IPS DF 4.7 (cell line): Measurements from ENCODE around the gene KRT32.
A peak's percentile ranks its signal among the peaks of the same experiment; 100 is the strongest.

Experiments
- DNase-seq: peaks from one replicate; pipeline ENCODE4 v3.0.0-alpha.2; 2013; ENCODE audit warnings: low spot score; ENCODE audit errors: extremely low read depth

The KRT32 gene

DNA sequence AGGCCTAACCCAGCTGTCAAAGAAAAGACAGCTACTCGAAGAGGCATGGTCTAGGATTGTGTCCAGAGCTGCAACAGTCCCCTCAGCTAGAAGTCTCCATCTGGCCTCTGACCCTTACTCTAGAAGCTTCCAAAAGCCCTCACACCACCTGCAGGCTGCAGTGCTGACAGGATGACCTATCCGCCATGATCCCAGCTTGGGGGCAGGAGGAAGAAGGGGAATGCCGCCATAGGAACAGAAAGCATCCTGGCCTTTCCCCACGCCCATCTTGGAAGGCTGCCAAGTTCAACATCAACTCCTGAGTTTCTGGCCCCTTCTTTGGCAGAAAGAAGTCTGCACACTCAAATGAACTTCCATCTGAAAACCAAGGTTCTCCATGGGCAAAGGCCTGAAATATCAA lies 25.6 kb upstream of the KRT32 start:
- no peak for DNase-seq

DNA sequence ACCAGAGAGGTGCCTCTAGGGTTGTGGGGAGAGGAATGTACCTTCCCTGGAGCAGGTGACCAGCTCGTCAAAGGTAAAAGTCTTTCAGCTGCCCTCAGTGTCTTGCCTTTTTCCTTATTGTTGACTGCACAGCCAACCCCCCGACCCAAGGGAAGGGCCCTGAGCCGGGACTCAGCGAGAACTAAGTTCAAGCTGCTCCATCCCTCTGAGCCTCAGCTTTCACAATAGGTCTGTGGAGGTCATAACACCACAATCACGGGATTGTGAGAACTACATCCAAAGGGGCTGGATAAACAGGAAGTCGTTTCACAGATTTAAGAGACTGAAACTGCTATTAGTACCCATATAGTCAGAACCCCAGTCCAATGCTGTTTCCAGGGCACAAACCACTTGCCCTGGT lies 25.2 kb upstream of the KRT32 start:
- no peak for DNase-seq

DNA sequence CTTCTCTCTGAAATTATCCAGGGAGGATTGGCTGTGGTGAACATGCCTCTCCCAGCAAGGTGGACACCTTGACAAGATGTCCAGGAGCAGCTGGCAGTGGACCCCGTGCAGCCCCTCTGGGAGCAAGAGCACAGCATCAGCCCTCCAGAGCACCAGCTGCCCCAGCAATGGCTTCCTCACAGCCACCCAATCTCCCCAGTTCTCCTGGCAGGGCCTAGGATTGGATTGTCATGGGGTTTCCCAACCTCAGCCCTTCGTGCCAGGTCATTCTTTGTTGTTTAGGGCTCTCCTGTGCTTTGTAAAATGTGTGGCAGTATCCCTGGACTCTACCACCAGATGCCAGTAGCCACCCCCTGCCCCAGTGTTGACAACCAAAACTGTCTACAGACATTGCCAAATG lies 24.3 kb upstream of the KRT32 start:
- DNase-seq = no peak

DNA sequence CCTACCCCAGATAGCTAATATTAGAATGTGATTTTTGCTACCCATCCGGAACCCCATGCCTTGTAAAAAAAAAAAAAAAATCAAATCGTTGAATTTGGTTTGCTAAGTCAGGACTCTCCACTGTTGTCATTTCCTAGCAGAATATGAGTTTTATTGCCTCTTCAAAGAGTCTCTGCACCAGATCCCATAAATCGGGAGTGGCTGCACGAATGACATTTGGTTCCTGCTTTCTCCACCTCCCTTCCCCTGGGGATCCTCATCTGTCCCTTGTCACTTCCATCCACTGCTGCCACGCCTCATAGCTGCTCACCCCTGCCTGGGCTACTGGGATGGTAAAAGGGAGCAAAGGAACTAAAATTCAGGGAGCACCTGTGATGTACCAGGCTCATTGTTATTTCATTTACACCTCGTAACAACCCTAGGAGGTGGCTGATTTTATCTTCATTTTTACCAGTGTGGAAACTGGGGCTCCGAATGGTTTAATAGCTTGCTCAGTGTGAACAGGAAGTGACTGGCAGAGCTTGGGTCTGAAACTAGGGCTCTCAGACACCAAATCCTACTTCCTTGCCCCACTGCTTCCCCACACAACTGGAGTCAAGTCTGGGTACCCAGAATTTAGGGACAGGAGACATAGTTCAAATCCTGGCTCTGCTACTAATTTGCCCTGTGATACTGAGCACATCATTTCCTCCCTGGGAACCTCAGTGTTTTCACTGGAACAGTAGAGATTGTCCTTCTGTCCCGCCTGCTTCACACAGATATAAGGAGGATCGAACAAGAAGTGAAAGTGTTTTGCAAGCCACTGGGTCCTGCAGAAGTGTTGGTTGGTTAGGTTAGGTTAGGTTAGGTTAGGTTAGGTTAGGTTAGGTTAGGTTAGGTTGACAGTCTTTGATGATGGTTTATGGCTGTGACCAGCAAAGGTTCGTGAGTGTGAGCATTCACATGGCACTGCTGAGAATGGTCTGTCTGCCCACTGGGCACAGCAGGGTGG lies 23.1 kb upstream of the KRT32 start:
- DNase-seq = no peak

DNA sequence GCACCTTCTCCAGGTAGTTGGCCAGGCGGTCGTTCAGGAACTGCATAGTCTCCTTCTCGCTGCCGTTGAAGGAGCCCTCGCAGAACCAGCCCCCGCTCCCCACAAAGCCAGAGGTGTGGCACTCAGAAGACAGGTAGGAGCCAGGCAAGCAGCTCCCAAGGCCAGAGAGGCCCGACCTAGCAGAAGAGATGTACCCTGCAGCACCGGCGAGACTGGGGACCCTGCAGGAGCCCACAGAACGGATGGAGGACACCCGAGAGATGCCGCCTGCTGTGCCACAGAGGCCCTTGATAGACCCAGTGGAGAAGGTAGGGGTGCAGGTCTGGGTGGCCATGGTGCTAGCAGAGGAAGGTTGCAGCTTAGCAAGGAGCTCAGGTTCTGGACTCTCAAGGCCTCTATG lies 22.3 kb upstream of the KRT32 start, which contains the start of gene KRT36:
TSS of gene KRT36 (minus strand) at position 380 of the 400 bp plus-strand sequence. CDS start at position 334, 46 bp downstream.
- no peak for DNase-seq

DNA sequence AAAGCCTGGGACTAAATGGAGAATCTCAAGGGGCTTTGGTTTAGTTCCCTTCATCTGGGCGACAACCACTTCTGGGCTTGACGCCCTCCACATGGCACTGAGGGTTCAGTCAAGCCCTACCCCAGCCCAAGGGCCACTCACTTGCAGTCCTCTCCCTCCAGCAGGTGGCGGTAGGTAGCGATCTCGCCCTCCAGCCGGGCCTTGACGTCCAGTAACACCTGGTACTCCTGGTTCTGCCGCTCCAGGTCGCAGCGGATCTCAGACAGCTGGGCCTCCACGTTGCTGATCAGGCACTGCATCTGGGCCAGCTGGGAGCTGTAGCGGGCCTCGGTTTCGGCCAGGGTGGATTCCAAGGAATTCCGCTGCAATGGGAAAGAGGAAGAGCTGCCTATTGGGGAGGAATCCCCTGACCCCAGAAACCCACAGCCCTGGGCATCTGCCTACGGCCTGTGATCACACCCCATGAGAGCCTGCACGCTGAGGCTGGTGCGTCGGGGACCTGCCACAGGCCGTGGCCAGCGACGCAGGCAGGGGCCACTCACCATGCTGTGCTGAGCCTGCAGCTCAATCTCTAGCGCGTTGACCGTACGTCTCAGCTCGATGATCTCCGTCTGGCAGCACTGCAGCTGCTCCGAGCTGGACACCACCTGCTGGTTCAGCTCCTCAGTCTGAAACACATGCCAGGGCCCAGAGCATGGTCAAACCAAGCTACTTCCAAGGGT lies 19.8 kb upstream of the KRT32 start:
- DNase-seq = peak; percentile 49

DNA sequence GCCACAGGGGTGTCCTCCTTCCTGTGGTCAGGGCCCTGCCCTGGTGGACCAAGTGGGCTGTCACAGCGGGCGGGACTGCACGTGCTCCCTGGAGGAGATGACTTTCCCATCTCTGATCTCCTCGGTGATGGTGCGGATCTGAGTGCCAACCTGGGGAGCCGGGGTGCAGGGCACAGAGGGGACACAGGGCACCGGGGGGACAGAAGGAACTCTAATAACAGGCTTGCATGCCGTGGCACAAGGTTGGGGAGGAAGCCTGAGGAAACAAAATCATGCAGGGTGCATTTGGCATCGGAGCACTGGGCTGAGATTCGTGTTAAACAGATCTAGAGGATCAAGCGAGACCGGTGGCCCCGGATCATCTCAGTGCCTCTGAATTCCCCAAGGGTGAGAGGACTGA lies 19.1 kb upstream of the KRT32 start:
- no peak for DNase-seq

DNA sequence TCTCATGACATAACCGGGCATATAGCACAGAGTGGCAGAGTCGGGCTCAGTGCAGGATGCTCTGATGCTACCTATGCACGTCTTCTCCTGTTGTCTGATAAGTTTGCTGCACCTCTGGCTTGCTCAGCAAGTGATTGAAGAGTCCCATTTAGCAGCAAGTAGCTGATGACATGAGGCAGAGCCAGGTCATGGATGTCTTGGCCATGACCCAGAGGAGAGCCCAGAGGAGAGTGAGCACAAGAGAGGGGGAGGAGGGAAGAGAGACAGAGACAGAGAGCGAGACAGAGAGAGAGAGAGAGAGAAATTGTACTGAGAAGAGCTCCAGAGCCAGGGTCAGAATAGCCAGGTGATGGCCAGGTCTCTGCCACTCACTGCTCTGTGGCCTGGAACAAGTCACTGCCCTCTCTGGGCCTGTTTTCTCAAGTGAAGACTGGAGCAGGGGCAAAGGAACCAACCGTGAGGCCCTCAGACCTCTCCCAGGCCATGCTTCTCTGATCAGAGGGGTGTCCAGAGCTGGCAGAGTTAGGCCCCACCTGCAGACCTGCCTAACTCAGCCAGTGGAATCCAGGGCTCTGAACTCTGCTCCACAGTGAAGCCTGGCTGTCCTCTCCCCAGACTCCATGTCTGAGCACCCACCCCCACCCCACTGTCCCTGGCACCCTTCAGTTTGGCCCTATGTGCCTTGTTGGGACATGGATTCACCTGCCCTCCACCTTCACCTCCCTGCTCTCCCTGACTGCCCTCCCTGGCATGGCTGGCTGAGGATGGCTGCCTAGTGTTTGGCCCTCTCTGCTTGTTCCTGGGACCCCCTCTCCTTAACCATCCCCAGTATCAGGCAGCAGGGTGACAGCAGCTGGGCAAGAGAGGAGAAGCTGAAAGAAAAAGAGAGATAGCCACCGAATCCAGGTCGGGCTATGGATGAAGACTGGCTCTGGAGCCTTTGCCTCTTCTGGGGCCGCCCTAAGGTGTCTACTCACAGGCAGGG lies 18.0 kb upstream of the KRT32 start:
- no peak for DNase-seq

DNA sequence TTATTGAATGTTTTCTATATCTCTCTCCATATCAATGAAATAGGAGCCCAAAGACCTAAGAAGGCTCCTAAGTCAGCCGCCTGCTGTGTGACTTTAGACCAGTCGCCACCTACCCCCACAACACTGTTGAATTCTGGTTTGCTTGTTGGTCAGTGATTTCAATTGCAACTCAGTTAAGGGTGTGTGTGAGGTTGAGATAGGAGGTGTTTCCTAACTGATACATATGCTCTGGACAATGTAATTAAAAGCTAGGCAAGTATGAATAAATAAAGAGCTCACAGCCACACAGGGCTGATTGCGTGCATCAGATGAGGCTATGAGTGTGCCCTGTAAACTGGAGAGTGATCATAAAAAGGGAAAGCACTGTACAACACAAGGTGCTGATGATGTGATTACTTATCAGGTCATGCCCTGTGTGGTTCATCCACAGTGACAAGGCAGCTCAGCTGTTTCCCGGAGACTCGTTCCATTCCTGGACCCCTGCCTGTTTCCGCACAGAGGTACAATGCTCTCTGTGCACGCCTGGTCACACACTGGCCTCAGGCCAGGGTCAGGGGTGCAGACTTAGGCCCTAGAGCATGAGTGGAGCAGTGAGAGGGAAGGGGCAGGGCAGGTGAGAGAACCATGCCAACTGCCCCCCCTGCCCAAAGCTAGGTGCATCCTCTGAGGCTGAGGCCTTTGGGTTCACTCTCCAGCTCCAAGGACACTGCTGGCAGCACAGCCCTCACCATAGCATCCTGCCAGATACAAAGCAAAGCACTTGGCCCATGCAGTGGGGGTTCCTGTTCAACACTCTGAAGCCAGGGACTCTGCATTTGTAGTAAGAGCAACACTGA lies 17.0 kb upstream of the KRT32 start:
- DNase-seq = no peak

DNA sequence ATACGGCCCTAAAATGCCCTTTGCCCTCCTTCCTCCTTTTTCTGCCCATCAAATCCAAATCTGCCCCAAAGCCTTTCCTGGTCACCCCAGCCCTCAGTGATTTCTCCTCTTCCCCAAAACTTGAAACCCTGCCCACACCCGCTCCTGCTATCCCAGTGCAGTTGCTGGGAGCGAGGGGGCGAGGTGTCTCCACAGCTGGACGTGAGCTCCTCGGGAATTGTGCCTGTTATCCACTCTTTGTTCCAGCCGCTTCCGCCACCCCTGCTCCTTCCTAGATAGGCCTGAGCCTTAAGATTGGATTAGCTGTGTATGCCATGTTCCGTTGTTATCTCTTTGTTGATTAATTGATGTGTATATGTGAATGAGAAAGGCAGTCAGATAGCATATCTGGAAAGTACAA lies 16.3 kb upstream of the KRT32 start:
- no peak for DNase-seq

DNA sequence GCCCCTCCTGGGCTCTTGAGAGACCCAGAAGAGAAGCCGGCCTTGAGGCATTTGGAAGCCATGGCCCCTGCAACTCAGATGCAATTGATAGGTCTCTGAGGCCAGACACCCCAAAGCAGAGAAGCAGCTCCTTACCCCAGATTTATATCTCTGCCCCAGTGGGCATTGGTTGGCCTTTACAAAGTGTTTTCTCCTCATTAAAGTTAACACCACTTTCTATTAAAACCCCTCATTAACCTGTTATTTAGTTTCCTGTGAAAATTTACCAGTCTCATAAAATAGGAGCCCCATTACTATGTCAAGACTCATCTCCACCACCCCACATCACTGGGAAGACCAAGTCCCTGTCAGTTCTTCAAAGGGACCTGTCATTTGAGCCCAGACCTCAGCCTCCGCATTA lies 13.8 kb upstream of the KRT32 start, which contains the start of gene KRT35:
TSS of gene KRT35 (minus strand) at position 116 of the 400 bp plus-strand sequence. CDS start at position 62, 54 bp downstream.
- no peak for DNase-seq

DNA sequence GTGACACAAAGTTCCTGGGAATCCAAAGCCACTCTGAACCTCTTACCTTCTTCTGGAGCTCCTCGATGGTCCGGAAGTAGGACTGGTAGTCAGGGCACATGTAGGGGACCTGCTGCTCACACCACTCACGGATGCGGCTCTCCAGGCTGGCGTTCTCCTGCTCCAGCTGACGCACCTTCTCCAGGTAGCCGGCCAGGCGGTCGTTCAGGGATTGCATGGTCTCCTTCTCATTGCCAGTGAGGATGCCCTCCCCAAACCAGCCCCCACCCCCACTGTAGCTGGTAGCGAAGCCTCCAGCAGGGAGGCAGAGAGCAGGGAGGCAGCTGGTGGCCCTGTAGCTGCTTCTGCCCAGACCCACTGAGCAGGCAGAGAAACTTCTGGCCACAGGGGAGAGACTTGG lies 13.4 kb upstream of the KRT32 start:
- no peak for DNase-seq

DNA sequence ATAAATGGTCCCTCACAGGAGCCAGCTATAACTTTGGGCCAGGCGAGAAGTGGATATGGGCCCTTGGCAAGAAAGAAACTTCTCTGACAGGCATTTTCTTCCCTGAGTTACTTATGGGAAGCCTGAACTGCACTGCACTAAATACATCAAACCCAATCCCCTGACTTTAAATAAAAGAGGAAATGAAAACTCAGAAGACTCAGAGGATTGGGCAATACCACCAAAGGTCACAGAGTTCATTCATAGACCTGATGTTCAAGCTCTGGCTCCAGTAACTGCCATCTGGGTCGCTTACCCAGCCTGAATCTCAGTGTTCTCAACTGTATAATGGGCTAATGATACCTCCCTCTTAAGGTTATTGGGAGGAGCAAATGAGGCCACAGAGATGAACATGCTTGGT lies 12.9 kb upstream of the KRT32 start:
- no peak for DNase-seq

DNA sequence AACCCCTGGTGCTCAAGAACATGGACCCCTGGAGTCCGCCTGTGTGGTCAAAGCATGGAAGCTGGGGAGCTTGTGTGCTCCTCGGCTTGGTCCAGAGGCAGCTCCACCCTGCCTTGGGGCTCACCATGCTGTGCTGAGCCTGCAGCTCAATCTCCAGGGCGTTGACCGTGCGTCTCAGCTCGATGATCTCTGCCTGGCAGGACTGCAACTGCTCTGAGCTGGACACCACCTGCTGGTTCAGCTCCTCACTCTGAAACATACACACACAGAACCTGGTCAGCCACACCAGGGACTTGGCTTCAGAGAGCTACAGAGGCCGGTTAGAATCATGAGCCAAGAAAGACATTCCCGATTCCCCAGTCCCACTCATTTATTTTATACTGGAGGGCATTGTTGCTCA lies 11.1 kb upstream of the KRT32 start:
- DNase-seq = no peak

DNA sequence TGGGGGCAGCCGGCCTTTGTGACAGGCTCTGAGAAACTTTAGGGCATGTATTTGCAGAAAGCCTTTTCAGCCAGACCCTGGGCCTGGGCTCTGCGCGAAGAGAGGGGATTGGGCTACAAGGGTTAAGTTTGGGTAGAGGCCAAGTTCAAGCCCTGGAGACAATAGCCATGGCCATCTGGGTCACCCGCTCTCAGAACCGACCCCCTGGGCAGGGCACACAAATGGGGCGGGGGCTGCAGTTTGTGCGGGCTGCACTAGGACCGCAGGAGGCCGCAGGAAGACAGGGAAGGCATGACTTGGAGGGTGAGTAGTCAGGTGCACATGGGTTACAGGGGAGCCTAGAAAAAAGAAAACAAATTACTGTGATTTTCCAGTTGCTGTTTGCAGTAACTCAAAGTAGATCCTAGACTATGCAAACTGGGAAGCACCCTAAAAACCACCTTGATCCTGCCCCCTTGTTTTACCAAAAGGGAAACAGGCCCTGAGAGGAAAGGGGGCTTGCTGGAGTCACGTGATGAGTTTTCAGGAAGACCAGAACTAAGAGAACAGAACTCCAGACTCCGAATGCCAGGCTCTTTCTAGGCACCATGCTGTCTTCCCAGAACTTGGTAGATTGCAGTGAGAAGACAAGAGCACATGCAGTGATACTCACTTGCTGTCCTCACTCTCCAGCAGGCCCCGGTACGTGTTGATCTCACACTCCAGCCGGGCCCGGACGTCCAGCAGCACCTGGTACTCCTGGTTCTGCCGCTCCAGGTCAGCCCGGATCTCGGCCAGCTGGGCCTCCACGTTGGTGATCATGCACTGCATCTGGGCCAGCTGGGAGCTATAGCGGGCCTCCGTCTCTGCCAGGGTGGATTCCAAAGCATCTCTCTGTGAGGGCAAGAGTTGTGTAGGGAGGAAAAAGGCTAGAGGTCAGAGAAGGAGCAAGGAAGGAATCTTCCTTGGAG lies 10.0 kb upstream of the KRT32 start:
- DNase-seq = no peak

DNA sequence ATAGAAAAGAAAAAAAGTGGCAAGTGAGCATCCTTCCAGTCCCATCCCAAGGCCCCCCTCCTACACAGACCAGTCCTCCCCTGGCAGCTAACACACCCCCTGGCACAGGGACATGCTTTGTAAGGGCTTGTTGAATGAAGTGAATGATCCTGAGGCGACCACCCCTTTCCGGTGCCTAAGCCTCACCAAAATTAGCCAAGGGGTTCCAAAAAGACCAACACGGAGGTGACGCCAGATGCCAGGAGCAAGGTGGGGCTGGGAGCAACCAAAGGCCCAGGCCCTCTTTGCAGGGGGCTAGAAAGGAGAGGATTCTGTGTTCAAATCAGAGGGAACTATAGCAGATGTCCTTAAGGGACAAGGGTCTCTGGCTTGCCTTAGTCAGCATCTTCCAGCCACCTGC lies 8.2 kb upstream of the KRT32 start:
- DNase-seq = no peak

DNA sequence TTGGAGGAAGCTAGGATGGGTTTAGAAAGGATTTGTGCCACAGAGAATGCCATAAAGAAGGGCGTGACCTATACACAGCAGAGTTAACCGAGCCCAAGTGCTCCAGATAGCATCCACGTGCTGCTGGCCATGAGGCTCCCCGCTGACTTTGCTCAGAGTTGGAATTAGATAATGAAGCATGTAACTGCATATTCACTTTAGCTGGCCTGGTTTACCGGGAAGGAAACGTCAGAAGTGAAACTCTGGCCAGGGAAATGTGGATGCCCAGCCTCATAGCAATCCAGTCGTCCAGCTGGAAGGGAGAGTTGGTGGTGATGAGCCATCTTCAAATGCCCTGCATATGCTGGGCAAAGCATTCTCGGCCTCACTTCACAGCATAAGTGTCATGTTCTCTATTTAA lies 7.7 kb upstream of the KRT32 start:
- no peak for DNase-seq

DNA sequence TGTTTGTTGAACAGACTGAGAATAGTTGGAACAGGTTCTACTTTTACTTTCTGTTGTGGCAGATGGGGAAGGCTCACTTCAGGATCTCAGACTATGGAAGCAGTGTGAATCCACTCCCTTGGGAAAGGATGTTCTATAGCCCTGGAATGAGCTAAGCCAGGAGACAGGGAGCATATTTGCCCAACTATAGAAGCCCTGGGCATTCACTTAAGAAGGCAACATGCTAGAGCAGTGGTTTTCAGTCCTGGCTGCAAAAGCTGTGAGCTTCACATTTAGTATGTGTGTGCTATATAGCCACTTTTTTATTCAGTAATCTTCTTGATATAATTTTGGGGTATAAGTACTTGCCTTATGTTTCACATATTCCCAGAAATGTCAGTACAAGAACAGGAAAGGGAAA lies 1.2 kb upstream of the KRT32 start:
- DNase-seq = no peak

DNA sequence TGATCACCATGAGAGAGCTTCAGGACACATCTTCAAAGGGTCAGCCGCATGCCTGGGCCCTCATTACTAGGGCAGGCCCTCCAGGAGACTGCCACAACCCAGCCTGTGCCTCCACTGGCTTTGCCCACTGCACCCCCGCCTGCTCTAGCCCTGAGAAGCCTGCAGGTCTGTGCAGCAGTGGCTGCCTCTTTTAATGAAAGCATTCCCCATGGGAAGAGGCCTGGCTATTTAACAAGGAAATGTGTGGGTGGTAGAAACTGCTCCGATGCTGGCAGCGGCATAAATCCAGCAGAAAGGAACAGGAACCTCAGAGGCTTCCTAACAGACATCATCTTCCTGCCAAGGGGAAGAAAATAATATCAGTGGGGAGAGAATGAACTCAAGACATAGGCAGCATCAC lies 375 bp upstream of the KRT32 start:
- no peak for DNase-seq
